Hindlimb muscle (tissue), 1 donor: ENCODE results near the gene EYS. TPM values are rescaled to one million over a fixed set of nuclear protein-coding genes. Genes with fewer than 3 reads are reported as not detected.

Source experiments
- DNase-seq: peaks from one replicate; pipeline ENCODE4 v3.0.0-alpha.2; 2013
- polyA plus RNA-seq: library from polyadenylated mRNA; unstranded; fragments of 120-200 nt; gene quantifications from one replicate; pipeline ENCODE4 v1.2.1, GENCODE V29; 2013; ENCODE audit not compliant: insufficient read length

Gene EYS
- polyA plus RNA-seq, 1 donor: 0.59 TPM

- DNase-seq: no peak
Observed at GRCh38 chr6:64437996-64438395, 1269.0 kb downstream of the EYS start.

- DNase-seq: peak; percentile 20
Observed at GRCh38 chr6:64429926-64430325, 1277.1 kb downstream of the EYS start.

- DNase-seq: no peak
Observed at GRCh38 chr6:64428186-64428585, 1278.8 kb downstream of the EYS start.

- peak; percentile 86 for DNase-seq
Observed at GRCh38 chr6:64415926-64416325, 1291.1 kb downstream of the EYS start.

GRCh38 chr6:64411226-64411625 is 1295.8 kb downstream of the EYS start:
- no peak for DNase-seq

- DNase-seq: no peak
Observed at GRCh38 chr6:64409948-64410347, 1297.1 kb downstream of the EYS start.

GRCh38 chr6:64404396-64404795 is 1302.6 kb downstream of the EYS start:
- DNase-seq: no peak

GRCh38 chr6:64383277-64383676 is 1323.7 kb downstream of the EYS start:
- DNase-seq: no peak

GRCh38 chr6:64376394-64376793 is 1330.6 kb downstream of the EYS start:
- no peak for DNase-seq

GRCh38 chr6:64357430-64357829 is 1349.6 kb downstream of the EYS start:
- no peak for DNase-seq

GRCh38 chr6:64347411-64347810 is 1359.6 kb downstream of the EYS start:
- DNase-seq: no peak

GRCh38 chr6:64335195-64335594 is 1371.8 kb downstream of the EYS start:
- no peak for DNase-seq

- DNase-seq: peak; percentile 19
Observed at GRCh38 chr6:64334636-64335035, 1372.4 kb downstream of the EYS start.

- DNase-seq: no peak
Observed at GRCh38 chr6:64330694-64331307, 1376.2 kb downstream of the EYS start.

GRCh38 chr6:64326939-64327338 is 1380.1 kb downstream of the EYS start:
- no peak for DNase-seq

GRCh38 chr6:64325093-64325492 is 1381.9 kb downstream of the EYS start:
- no peak for DNase-seq

GRCh38 chr6:64310214-64310613 is 1396.8 kb downstream of the EYS start:
- no peak for DNase-seq

GRCh38 chr6:64301307-64302236 is 1405.5 kb downstream of the EYS start:
- no peak for DNase-seq

GRCh38 chr6:64299176-64299575 is 1407.8 kb downstream of the EYS start:
- no peak for DNase-seq

- no peak for DNase-seq
Observed at GRCh38 chr6:64294034-64294433, 1413.0 kb downstream of the EYS start.

- DNase-seq: no peak
Observed at GRCh38 chr6:64293298-64293697, 1413.7 kb downstream of the EYS start.

GRCh38 chr6:64290867-64291266 is 1416.2 kb downstream of the EYS start:
- DNase-seq: no peak

GRCh38 chr6:64289931-64290330 is 1417.1 kb downstream of the EYS start:
- DNase-seq: no peak

GRCh38 chr6:64288351-64288750 is 1418.7 kb downstream of the EYS start:
- DNase-seq: no peak
